GM19043 (cell line): ENCODE measurements around the gene SPIRE2.
"Not testable (repeated sequence)": the region's sequence is repeated elsewhere in the genome, so short reads cannot be mapped to it uniquely, and the experiment has no call there.

Experiments
- ATAC-seq: cut with Tn5 transposase; IDR thresholded peaks from one replicate; pipeline ENCODE4 v1.9.1; 2021; ENCODE audit warnings: low read depth; ENCODE audit not compliant: unreplicated experiment

Gene SPIRE2

DNA sequence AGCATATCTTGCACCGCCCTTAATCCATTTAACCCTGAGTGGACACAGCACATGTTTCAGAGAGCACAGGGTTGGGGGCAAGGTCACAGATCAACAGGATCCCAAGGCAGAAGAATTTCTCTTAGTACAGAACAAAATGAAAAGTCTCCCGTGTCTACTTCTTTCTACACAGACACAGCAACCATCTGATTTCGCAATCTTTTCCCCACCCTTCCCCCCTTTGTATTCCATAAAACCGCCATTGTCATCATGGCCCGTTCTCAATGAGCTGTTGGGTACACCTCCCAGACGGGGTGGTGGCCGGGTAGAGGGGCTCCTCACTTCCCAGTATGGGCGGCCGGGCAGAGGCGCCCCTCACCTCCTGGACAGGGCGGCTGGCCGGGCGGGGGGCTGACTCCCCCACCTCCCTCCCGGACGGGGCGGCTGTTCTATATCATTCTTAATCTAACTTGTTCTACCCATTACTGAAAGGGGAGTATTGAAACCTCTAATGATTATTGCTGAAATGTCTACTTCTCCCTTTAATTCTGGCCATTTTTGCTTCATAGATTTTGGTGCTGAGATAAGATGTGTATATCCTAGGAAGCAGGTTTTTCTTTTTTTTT lies 21.6 kb upstream of the SPIRE2 start:
- not testable (repeated sequence) for ATAC-seq

DNA sequence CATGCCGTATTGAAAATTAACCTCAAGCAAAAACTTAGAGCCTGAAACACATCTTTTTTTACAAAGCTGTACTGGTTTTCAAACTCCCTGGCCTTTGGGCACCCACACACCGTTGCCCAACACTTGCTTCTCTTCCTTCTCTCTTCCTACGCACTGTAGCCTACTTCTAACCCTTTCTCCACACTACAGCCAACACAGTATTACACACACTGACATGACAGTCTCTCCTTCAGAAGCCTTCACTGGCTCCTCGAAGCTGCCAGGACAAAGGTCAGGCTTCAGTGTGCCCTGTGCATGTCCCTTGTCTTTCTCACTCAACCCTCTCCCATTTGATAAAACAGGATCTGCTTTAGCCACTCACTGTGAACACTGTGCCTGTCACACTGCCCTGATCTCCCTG lies 19.8 kb upstream of the SPIRE2 start:
- ATAC-seq, result no peak

DNA sequence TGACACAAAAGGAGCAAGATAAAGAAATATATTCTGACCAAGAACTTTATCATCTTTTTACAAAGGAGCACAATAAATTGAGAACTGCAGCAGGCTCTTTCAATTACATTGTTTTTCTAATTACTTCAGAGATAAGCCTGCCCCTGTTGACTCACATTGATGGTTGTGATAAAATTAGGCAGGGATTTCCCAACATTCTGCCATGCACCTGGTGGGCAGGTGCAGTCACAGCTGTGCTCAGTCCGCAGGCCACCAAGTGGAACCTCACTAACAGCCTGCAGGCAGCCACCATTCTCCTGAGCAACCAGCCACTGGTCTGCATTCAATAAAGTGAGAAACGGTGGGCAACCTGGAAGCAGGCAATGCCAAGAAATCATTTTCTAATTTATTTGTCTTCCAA lies 17.0 kb upstream of the SPIRE2 start:
- ATAC-seq, result no peak

DNA sequence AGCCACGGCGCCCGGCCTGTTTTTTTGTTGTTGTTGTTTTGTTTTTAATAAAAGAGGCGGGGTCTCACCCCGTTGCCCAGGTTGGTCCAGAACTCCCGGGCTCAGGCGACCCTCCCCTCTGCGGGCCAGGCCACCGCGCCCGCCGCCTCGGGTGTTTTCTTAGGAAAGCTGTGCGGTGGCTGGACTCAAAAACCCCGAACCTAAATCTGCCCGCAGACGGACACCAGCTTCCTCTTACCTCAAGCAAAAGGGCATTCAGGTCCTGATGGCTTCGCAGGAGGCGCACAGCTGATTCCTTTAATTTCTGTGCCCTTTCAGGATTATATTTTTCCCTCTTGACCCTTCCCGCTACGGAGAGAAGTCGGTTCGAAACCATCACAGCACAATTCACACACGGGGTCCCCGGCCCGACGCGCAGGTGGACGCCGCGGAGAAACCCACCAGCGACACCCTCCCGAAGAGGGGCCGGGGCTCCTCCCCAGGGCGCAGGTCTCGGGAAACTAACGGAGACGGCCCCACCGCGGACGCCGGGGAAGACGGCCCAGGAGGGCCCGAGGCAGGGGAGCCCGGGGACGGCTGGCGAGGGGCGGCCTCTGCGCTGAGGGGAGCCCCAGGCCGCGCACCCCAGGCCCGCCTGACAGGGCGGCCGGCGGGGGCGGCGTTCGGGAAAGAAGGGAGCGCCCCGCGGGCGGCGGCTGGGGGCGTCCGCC lies 12.5 kb upstream of the SPIRE2 start:
- ATAC-seq, result peak; percentile 17

DNA sequence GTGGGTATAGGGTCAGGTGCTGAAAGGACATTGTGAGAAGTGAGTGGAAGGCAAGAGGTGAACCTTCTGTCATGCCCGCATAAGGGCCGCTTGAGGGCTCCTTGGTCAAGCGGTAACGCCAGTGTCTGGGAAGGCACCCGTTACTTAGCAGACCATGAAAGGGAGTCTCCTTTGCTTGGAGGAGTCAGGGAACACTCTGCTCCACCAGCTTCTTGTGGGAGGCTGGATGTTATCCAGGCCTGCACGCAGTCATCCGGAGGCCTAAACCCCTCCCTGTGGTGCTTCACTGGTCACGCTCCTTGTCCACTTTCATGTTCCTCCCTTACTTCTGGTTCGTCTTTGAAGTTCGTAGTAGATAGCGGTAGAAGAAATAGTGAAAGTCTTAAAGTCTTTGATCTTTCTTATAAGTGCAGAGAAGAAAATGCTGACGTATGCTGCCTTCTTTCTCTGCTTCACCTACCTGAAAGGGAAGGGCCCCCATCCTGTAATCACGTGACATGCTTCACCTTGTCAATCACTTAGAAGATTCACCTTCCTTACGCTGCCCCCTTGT lies 9.3 kb upstream of the SPIRE2 start:
- ATAC-seq, result not testable (repeated sequence)

DNA sequence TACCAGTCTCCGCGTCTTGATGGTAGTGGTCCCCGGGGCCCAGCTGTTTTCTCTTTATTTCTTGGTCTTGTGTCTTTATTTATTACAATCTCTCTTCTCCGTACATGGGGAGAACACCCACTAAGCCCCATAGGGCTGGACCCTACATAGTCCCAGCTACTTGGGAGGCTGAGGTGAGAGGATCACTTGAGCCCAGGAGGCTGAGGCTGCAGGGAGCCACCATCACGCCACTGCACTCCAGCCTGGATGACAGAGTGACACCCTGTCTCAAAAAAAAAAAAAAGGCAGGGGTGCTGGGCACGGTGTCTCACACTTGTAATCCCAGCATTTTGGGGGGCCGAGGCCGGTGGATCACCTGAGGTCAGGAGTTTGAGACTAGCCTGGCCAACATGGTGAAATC lies 8.8 kb upstream of the SPIRE2 start:
- ATAC-seq, result not testable (repeated sequence)

DNA sequence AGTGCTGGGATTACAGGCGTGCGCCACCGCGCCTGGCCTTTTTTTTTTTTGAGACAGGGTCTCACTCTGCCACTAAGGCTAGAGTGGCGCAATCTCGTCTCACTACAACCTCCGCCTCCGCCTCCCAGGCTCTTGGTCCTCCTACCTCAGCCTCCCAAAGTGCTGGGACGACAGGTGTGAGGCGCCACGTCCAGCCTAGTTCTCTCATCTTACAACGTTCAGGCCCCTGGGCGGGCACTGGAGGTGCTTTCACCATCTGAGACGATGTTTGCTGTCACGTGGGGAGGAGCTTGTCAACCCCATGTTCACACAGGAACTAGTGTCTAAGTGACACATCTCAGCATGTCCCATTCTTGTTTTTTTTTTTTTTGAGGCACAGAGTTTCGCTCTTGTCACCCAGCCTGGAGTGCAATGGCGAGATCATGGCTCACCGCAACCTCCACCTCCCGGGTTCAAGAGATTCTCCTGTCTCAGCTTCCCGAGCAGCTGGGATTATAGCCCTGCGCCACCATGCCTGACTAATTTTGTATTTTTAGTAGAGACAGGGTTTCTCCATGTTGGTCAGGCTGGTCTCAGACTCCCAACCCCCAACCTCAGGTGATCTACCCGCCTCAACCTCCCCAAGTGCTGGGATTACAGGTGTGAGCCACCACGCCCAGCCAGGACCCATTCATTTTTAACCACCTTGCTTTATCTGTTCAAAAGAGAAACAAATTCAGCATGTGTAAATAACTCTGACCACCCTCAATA lies 6.7 kb upstream of the SPIRE2 start:
- no peak for ATAC-seq

DNA sequence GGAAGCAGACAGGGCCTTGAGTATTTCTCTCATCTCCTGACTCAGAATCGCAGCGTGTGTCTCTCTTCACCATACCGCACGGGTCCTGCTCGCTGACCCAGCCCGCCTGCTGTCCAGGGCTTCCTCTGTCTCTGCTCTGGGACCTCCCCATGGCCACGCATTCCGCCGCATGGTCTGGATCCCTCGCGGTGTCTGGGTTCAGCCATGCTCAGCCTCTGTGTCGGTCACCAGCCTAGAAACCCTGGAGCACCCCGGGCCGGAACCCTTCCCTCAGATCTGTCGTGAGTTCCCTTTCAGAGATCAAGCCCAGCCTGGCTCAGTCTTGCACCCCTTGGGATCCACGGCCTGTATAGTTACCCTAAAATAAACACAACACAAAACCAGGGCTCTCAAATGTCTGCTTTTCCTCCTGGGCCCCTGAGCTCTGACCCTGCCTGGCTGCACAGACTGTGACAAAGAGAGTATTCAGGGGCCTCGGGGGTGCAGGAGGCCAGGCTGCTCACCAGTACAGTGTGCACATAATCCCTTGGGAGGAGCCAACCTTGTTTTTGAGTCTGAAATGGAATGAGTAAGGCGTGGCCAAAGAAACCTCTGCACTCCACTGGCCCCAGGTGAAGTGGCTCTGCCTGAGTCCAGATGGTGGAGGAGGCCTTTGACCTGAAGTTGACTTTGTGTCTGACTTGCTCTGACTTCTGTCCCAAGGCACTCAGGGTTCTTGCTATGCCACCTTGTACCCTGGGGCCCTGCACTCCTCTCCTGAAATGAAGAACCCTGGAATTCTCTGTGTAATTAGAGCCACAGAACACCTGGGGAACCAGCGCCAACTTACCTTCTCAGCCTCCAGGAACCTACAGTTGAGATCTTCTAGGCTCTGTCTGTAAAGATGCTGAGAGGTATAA lies 5.8 kb upstream of the SPIRE2 start:
- ATAC-seq, result no peak

DNA sequence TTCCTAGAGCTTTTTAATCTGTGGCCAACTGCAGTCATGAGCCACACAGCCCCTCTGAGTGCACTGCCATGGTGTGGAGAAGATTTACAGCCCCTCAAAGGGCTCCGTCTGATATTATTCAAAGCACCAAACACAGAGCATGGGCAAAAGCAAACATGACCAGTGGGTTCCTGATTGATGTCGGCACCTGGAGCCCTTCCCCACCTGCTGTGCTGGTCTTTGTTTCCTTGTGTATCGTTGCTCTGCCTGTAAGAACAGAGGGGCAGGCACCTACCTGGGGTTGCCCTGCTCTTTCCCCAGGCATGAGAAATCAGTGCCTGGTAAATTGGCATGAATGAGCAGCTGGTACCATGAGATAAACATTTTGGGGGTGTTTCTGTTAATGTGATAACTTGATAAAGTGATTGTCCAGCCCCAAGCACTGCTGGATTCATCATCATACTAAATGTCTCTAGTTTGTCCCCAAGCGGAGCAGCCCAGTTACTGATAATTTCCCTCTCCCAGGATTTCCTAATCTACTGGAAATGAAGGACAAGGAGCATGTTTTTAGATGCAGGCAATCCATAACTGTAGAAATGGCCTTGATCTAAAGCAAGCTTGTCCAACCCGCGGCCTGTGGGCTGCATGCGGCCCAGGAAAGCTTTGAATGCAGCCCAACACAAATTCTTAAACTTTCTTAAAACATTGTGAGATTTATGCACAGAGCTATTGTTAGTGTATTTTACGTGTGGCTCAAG lies 5.0 kb upstream of the SPIRE2 start:
- ATAC-seq, result no peak

DNA sequence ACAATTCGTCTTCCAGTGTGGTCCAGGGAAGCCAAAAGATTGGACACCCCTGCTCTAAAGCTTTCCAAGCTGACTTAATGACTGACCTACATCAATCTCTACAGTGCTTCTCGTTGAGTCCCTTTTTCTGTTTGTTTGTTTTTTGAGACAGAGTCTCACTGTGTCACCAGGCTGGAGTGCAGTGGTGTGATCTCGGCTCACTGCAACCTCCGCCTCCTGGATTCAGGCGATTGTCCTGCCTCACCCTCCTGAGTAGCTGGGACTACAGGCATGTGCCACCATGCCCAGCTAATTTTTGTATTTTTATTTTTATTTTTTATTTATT lies 4.5 kb upstream of the SPIRE2 start:
- ATAC-seq, result not testable (repeated sequence)

DNA sequence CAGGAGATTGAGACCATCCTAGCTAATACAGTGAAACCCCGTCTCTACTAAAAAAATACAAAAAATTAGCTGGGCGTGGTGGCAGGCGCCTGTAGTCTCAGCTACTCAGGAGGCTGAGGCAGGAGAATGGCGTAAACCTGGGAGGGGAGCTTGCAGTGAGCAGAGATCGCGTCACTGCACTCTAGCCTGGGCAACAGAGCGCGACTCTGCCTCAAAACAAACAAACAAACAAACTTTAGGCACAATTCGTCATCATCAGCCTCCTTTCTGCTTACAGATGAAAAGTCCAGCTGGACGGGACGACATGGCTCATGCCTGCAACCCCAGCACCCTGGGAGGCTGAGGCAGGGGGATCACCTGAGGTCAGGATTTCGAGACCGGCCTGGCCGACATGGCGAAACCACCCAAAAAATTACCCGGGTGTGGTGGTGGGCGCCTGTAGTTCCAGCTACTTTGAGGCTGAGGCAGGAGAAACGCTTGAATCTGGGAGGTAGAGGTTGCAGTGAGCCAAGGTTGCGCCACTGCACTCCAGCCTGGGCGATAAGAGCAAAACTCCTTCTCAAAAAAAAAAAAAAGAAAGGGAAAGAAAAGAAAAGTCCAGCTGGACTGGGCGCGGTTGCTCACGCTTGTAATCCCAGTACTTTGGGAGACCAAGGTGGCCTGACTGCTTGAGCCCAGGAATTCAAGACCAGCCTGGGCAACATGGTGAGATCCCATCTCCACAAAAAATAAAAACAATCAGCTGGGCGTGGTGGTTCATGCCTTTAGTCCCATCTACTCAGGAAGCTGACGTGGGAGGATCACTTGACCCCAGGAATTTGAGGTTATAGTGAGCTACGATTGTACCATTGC lies 1.5 kb upstream of the SPIRE2 start:
- no peak for ATAC-seq

DNA sequence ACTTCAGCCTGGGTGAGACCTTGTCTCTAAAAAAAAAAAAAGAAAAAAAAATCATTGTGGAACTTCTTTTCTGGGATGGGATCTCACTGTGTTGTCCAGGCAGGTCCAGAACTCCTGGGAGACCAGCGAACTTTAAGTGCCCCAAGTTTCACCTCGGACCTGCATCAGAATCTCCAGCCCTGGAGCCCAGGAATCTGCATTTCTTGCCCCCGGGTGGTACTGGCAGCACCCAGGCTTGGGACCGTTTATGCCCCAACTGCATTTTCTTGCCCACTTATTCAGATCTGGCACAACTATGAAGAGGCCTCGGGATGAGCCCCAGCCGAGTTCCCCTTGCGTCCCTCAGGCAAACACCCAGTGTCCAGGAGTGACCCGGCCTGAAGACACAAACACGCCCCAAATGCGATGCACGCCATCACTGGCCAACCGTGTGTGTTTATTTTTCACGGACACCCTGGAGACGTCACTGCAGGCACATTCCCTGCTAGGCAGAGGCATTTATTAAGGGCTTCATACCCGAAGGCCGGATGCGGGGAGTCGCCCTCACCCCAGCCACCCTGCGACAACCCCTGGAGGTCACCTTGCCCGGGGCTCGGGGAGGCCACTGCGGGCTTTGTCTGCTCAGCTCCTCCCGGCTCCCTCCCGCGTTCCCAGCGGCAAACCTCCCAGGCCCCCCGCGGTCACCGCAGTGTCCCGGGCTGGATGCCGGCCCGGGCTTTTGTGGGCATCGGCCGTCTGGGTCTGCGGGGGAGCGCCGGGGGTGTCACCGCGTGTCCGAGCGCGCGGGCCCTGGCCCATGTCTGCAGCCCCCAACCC lies 684 bp upstream of the SPIRE2 start:
- no peak for ATAC-seq

DNA sequence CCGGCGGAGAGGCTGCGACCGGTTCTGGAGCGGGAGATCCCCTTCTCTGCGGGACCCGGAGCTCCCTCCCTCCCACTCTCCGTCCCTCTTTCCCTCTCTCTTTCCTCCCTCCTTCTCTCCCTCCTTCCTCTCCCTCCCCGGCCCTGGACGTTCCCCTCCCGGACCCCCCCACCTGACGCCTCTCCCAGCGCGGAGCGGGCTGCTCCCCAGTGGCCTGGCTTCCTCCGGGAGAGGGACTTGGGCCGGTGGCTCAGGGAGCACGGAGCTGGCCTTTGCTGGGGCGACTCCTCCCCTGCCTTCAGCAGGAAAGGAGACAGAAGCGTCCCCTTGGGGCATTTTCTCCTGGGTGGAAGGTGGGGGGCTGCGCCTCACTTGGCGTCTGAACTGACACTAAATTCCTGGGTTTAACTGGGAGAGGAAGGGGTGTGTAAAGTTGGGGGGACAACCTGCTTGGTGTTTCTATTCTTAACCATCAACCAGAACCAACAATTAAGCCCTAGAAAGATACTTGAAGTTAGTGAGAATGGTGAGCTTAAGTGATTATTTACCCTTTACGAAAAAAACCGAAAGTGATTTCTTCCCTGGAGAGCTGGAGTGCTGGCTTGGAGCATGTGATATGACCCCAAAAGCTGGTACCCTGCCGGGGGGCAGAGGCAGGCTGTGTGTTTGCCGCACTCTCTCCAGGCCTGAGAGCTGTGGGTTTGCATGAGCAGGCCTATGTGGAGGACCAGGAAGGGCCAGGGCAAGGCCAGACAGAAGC lies 775 bp downstream of the SPIRE2 start:
- ATAC-seq, result no peak

DNA sequence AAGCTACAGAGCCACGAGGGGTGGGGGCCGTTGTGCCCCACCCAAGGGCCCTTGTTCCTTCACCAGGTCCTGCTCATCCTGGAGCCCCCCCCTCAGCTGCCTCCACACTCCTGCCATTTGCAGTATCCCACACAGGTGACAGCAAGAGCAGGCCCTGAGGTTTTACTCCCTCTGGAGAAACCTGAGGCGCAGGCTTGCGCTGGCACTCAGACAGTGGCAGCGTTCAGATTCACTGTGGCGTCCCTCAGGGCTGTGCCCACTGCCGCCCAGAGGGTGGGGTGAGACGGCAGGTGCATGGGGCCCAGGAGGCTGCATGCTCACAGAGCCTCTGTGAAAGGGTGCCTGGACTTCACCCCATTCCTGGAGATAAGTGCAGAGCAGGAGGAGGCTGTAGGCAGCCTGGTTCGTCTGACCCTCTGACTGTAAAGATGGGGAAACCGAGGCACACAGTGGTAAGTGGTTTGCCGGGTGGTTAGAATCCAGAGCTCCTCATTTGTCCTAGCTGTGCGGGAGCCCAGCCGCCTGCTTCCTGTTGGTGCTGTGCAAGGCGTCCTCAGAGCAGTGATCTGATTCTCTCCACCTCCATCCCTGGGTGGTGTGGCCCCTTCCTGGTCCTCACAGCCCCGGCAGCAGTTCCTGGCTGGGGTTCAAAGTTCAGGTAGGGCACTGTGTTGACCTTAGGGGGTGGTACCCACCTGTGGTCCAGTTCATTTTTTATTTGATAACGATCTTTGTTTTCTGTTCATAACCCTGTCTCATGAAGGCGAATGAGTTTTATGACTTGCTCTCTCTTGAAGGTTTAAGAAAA lies 1.6 kb downstream of the SPIRE2 start:
- ATAC-seq, result no peak

DNA sequence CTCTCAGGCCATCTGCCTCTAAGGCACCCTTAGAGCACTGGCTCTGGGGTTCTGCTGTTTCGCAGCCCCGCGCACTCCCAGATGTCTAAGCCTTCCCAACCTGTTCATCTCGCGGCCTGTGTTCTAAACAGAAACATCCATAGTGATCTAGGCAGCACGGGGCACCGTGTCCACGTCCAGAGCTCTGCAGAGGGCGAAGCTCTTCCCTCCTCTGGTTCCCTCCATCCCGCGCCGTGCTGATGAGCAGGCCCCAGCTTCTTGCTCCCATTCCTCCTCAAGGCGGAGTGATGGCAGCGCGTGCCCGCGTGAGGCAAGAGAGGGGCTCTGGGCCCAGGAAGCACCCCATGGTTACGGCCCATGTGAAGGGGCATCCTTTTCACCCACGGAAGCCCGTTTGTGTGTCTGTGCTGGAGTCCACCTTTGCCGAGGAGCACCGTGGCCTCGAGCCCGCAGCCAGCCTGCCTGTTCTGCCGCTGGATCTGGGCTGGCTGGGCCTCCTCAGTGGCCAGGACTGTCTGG lies 3.6 kb downstream of the SPIRE2 start:
- ATAC-seq, result no peak

DNA sequence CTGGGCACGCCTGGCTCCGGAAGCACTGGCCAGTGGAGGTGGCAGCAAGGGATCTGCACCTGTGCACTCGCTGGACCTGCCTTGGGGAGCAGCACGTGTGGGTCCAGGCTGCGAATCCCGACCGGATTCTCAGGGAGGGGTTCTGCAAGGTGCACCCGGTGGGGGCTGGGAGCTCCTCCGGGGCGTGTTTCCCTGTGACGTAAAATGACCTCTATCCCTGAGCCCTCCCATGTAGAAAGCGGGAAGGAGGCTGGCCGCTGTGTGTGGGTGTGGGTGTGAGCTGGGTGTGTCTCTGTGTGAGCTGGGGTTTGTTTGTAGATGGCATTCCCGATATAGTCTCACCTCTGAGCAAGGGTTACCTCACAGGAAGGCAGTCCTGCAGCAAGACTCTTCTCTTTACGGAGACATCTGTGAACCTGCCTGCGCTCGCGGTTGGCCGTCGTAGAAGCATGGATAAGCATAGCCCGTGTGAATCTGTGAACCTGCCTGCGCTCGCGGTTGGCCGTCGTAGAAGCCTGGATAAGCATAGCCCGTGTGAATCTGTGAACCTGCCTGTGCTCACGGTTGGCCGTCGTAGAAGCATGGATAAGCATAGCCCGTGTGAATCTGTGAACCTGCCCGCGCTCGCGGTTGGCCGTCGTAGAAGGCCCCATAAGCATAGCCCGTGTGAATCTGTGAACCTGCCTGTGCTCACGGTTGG lies 5.5 kb downstream of the SPIRE2 start:
- not testable (repeated sequence) for ATAC-seq
